Lower lobe of right lung (tissue), 2 donors: ENCODE data around the gene TXNDC11. TPM values are rescaled to one million over a fixed set of nuclear protein-coding genes. Genes with fewer than 3 reads are reported as not detected.
"Not testable (repeated sequence)": the region's sequence is repeated elsewhere in the genome, so short reads cannot be mapped to it uniquely, and the experiment has no call there.

ENCODE experiments used
- ATAC-seq, 2 donors: fragments of 200-7000 bp; cut with Tn5 transposase; one replicate each; pipeline ENCODE4 v1.9.1; 2020 to 2022; ENCODE audit warnings: mild to moderate bottlenecking in 2 of 2, moderate library complexity in 2 of 2
- DNase-seq: peaks from one replicate; pipeline ENCODE4 v3.0.0-alpha.2; 2020
- H3K27ac ChIP-seq: fragments of 200-600 bp; one replicate; pipeline ENCODE4 v1.8.0; 2022
- H3K27me3 ChIP-seq: fragments of 200-600 bp; one replicate; pipeline ENCODE4 v1.8.0; 2022; ENCODE audit warnings: low read depth
- H3K36me3 ChIP-seq: fragments of 200-600 bp; one replicate; pipeline ENCODE4 v1.8.0; 2022; ENCODE audit warnings: mild to moderate bottlenecking
- H3K4me1 ChIP-seq: fragments of 200-600 bp; one replicate; pipeline ENCODE4 v1.8.0; 2022
- H3K4me3 ChIP-seq: fragments of 200-600 bp; one replicate; pipeline ENCODE4 v1.8.0; 2022; ENCODE audit warnings: mild to moderate bottlenecking
- H3K9me3 ChIP-seq: fragments of 200-600 bp; one replicate; pipeline ENCODE4 v1.8.0; 2022
- CTCF ChIP-seq: fragments of 200-600 bp; IDR thresholded peaks from one replicate; pipeline ENCODE4 v1.8.0; 2022; ENCODE audit warnings: antibody characterized with exemption, mild to moderate bottlenecking
- intact Hi-C: fragments of 100-400 bp; cut with DNase I; formaldehyde crosslinking; loops from one replicate; pipeline ENCODE4 v1.11.0; 2022
- long read RNA-seq: library from polyadenylated mRNA; unstranded; transcript quantifications from one replicate; pipeline ENCODE4 v2.0.0, GENCODE V29; 2021
- total RNA-seq: library from RNA; stranded (reverse); fragmentation: NEBNext Ultra II Directional; extraction: Animal tissue kit (Norgen Biotek cat#: 25700); gene quantifications from one replicate; pipeline ENCODE4 v1.2.1, GENCODE V29; 2021
- donor health status: DM: no; HTN: yes; CAD: no; lungs with severe emphysema.

The TXNDC11 gene
- total RNA-seq, result 88.2 TPM
- long read RNA-seq, transcript TXNDC11-201 (12 exons, 3,140 nt), result major isoform, 137 of 217 reads
- long read RNA-seq, partial matches to known transcripts, result 26 of 217 reads
- long read RNA-seq, other reads (novel, unspliced or antisense), result 50 of 217 reads

- DNase-seq (peak; percentile 100), ATAC-seq (peak; percentile 97 to 99)
- Histone ChIP-seq H3K27me3 (no peaks in the 10 kb centered on the region), H3K9me3 (no peaks in the 10 kb centered on the region), H3K4me1 (peaks cover 43% of the 10 kb centered on the region), H3K4me3 (peak within 1 kb of the TSS; percentile 93), H3K27ac (peak within 1 kb of the TSS; percentile 99), H3K36me3 (peaks cover 12% of the 10 kb centered on the region)
- no peak for TF ChIP-seq CTCF
- intact Hi-C loops, result no loop called here
Measured at GRCh38 chr16:11742536-11743307, at the start of gene TXNDC11. TXNDC11 (minus strand) TSS chr16:11742857; CDS start chr16:11742730, 127 bp downstream.

- peak overlapping the region; percentile 99 for H3K27ac ChIP-seq
- intact Hi-C loops, result no loop called here
- peak; percentile 88 to 90 for ATAC-seq
Measured at GRCh38 chr16:11791144-11791828, 48.6 kb upstream of the TXNDC11 start.

GRCh38 chr16:11788914-11789313 lies 46.3 kb upstream of the TXNDC11 start:
- DNase-seq, result no peak
- no peak for TF ChIP-seq CTCF
- peak overlapping the region; percentile 29 for H3K27ac ChIP-seq
- H3K36me3 ChIP-seq, result peaks cover 14% of the 10 kb centered on the region
- no peak overlapping the region for H3K4me3 ChIP-seq
- peaks cover 70% of the 10 kb centered on the region for H3K4me1 ChIP-seq
- no peak for ATAC-seq
- intact Hi-C loops, result no loop called here
- no peaks in the 10 kb centered on the region for H3K27me3 ChIP-seq
- no peaks in the 10 kb centered on the region for H3K9me3 ChIP-seq

More at GRCh38 chr16:11791144-11791828, 48.6 kb upstream of the TXNDC11 start:
- Histone ChIP-seq H3K27me3 (no peaks in the 10 kb centered on the region), H3K4me3 (no peak overlapping the region), H3K4me1 (peaks cover 77% of the 10 kb centered on the region), H3K9me3 (no peaks in the 10 kb centered on the region), H3K36me3 (peaks cover 14% of the 10 kb centered on the region)
- no peak for TF ChIP-seq CTCF
- no peak for DNase-seq

GRCh38 chr16:11784980-11785599 lies 42.4 kb upstream of the TXNDC11 start:
- H3K27ac ChIP-seq, result peak overlapping the region; percentile 83
- H3K4me1 ChIP-seq, result peaks cover 66% of the 10 kb centered on the region
- intact Hi-C loops, H3K9me3 ChIP-seq, H3K27me3 ChIP-seq, ATAC-seq, H3K4me3 ChIP-seq, DNase-seq: not testable (repeated sequence)
- H3K36me3 ChIP-seq, result peaks cover 21% of the 10 kb centered on the region

GRCh38 chr16:11784381-11784780 lies 41.7 kb upstream of the TXNDC11 start:
- Histone ChIP-seq H3K36me3 (peaks cover 21% of the 10 kb centered on the region), H3K4me1 (peaks cover 61% of the 10 kb centered on the region), H3K27ac (peak overlapping the region; percentile 83)
- DNase-seq, ATAC-seq, intact Hi-C loops, H3K27me3 ChIP-seq, H3K9me3 ChIP-seq, H3K4me3 ChIP-seq: not testable (repeated sequence)

GRCh38 chr16:11784038-11784369 lies 41.3 kb upstream of the TXNDC11 start:
- Histone ChIP-seq H3K27ac (peak overlapping the region; percentile 83), H3K36me3 (peaks cover 23% of the 10 kb centered on the region), H3K9me3 (no peaks in the 10 kb centered on the region), H3K4me1 (peaks cover 57% of the 10 kb centered on the region), H3K27me3 (no peaks in the 10 kb centered on the region), H3K4me3 (no peak overlapping the region)
- DNase-seq (no peak), ATAC-seq (no peak)
- intact Hi-C loops, result no loop called here
- TF ChIP-seq CTCF, result no peak
